HG03571 (cell line): ENCODE results near the gene IBA57.

Source experiments
- ATAC-seq: cut with Tn5 transposase; IDR thresholded peaks from one replicate; pipeline ENCODE4 v1.9.1; 2021; ENCODE audit not compliant: unreplicated experiment

Gene IBA57

DNA sequence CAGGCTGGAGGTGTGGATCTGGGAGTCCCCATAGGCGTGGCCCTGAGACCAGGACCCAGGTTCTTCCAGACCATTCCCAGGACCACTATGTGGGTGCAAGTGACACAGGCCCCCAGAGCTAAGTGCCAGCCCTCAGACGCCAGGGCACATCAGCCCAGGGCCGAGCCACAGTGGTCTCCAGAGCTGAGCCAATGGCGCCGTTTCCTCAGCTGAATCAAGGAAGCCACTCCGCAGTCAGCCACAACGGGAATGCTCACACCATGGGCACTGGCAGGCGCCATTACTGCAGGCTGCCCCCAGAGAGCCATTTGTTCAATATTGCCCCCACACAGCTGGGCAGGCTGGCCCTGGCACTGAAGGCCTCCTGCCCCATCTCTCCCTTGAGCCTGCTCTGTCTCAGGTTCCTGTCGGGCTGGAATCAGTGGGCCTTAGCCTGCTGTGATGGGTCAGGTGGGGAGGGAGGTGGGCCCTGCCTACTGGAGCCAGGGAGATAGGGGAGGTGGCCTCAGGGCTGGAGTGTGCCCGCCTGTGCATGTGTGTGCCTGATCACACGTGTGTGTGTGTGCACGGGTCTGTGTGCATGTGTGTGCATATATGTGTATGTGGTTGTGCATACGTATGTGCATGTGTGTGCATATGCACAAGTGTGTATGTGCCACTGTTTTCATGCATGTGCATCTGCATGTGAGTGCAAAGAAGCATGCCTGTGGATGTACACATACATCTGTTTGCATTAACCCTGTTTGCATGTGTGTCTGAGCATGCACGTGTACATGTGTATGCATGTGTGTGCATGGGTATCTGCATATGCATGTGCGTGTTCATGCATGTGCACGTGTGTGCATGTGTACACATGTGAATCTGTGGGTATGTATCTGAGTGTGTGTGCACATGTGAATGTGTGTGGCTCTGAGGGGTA lies 9.7 kb upstream of the IBA57 start:
- no peak for ATAC-seq

DNA sequence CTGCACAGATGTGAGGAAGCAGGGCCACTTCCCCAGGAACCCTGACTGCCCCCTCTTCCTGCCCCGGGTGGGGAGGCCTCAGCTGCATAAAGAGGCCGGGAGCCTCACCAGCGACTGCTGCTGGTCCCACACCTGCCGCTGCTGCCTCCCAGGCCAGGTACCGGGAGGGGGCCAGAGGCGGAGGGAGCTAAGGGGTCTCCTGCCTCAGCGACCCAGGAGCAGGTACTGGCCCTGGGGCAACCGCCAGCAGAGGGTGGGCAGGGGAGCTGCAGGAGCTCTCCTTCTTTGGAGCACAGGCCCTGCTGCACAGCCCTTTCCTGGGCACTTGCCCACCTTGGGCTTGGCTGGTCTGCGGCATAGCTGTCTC lies 9.1 kb upstream of the IBA57 start:
- ATAC-seq = no peak

DNA sequence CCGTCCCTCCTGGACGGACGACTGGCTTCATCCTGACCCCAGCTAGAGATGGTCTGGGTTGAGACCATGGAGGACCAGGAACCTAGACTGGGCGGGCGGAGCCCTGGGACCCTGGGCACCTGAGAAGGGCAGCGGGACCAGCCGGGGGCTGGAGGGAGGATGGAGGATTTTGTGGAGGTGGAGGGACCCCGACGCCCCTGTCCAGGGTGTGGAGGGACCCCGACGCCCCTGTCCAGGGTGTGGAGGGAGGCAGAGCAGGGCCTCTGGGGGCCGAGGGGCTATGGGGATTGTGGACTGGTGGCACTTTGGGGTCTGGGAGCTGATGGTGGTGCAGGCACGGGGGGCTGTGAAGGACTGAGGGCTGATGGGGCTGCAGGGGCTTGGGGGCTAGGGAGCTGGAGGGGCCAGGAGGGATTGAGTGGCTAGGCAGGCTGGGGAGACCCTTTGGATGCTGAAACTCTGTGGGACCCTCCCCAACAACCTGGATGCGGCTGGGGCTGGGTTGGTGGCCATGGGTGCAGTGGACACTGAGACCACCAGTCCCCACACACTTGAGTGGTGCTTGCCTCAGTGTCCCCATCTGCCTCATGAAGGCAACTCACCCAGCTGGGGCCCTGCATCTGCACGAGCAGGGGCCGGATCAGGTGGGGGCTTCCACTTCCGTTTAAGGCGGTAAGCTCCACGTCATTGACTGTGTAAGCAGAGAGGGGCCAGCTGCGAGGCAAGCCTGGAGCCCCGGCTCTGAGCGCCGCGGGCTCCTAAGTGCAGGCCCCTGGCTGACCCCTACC lies 8.5 kb upstream of the IBA57 start:
- no peak for ATAC-seq

DNA sequence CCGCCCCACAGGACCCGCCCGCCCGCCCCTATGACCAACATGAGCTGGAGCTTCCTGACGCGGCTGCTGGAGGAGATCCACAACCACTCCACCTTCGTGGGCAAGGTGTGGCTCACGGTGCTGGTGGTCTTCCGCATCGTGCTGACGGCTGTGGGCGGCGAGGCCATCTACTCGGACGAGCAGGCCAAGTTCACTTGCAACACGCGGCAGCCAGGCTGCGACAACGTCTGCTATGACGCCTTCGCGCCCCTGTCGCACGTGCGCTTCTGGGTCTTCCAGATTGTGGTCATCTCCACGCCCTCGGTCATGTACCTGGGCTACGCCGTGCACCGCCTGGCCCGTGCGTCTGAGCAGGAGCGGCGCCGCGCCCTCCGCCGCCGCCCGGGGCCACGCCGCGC lies 7.9 kb upstream of the IBA57 start:
- ATAC-seq = no peak

DNA sequence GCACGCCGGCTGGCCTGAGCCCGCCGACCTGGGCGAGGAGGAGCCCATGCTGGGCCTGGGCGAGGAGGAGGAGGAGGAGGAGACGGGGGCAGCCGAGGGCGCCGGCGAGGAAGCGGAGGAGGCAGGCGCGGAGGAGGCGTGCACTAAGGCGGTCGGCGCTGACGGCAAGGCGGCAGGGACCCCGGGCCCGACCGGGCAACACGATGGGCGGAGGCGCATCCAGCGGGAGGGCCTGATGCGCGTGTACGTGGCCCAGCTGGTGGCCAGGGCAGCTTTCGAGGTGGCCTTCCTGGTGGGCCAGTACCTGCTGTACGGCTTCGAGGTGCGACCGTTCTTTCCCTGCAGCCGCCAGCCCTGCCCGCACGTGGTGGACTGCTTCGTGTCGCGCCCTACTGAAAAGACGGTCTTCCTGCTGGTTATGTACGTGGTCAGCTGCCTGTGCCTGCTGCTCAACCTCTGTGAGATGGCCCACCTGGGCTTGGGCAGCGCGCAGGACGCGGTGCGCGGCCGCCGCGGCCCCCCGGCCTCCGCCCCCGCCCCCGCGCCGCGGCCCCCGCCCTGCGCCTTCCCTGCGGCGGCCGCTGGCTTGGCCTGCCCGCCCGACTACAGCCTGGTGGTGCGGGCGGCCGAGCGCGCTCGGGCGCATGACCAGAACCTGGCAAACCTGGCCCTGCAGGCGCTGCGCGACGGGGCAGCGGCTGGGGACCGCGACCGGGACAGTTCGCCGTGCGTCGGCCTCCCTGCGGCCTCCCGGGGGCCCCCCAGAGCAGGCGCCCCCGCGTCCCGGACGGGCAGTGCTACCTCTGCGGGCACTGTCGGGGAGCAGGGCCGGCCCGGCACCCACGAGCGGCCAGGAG lies 7.2 kb upstream of the IBA57 start:
- ATAC-seq = no peak

DNA sequence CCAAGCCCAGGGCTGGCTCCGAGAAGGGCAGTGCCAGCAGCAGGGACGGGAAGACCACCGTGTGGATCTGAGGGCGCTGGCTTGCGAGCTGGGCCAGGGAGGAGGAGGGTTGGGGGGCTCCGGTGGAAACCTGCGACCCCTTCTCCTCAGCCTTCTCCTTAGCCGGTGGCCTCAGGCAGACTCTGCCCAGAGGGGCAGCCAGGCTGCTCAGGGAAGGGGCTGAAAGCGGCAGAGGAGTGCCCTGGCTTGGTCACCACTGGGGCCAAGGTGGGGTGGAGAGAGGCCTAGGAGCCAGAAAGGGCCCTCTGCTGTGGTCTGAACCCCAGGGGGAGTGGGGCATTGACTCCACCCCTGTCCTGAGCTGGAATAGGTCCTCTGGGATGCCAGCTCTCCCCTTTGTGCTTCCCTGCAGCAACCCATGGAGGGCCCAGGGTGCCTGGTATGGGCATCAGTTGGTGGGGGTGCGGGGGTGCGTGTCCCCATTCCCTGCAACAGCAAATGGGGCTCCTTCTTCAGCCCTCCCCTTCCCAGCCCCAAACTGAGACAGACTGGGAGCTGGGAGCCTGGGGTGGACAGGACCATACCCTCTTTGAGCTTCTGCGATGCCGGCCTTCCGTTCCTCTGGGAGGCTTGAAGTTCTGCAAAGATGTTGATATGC lies 6.5 kb upstream of the IBA57 start:
- ATAC-seq = no peak

DNA sequence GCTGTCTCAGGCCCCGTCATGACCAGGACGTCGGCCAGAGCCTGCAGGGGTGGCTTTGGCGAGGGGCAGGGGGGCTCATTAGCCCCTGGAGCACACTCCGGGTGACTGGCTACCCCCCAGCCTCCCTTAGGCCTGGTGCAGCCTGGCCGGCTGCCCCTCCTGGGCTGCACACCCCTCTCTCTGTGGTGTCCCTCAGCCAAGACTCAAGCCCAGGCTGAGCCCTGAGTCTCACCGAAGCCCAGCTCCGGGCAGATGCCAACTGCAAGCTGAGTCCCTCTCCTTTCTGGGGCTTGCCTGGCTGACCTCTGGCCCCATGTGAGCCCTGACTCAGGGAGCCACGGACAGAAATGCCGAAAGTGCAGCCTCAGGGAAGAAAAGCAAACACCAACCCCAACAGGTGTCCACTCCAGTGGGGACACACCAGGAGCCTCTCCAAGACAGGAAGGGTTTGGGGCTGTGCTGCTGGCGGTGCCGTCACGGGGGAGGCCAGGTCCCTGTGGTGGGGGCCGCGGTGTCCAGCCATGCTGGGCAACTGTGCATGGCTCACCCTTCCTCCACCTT lies 5.3 kb upstream of the IBA57 start:
- no peak for ATAC-seq

DNA sequence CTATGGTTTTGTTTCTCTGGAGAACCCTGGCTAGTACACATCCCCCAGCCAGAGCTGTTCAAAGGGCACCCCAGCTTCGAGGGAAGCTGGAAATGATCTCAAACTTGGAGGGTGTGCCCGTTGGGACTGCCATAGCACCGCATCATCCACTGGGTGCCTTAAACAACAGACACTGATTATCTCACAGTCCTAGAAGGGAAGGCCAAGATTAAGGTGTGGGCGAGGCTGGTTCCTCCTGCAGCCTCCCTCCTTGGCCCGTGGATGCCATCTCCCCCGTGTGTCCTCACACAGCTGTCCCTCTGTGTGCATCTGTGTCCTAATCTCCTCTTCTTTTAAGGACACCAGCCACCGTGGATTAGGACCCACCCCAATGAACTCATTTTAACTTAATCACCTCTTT lies 4.2 kb upstream of the IBA57 start:
- ATAC-seq = no peak

- no peak for ATAC-seq
Measured at GRCh38 chr1:228161866-228162265, 3.7 kb upstream of the IBA57 start.

GRCh38 chr1:228162286-228163006 lies 3.2 kb upstream of the IBA57 start:
- no peak for ATAC-seq

GRCh38 chr1:228163007-228163753 lies 2.4 kb upstream of the IBA57 start:
- ATAC-seq = no peak

DNA sequence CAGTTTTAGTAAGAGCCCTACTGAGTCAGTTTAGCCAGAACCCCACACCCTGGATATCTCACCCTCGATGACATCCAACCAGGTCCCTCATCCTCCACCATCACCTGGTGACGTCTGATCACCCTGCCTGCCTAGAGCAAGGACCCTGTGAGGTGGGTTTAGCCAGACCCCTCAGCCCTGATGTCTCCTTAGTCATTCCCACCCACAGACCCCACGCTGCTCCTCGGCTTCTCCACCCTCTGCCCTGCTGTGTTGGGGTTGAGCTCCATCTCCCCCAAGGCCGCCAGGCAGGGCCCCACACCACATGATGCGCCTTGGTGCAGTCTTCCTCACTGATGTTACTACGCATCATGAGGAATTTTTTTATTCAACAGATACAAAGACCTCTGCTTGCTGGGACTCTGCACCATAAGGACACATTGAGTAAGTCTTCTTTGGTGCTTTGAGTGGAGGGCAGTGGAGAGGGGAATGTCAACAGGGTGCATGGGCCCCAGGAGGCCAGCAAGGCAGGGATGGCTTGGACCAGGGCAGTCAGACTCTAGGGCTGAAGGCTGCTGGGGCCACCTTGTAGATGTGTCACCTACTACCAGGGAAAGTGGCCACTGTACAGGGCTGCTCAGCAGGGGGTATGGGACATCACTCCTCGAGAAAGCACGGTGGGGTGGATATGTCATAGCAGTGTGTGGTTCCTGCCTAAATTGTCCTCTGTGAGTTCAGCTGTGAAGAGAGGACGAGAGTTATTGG lies 1.7 kb upstream of the IBA57 start:
- ATAC-seq = no peak

DNA sequence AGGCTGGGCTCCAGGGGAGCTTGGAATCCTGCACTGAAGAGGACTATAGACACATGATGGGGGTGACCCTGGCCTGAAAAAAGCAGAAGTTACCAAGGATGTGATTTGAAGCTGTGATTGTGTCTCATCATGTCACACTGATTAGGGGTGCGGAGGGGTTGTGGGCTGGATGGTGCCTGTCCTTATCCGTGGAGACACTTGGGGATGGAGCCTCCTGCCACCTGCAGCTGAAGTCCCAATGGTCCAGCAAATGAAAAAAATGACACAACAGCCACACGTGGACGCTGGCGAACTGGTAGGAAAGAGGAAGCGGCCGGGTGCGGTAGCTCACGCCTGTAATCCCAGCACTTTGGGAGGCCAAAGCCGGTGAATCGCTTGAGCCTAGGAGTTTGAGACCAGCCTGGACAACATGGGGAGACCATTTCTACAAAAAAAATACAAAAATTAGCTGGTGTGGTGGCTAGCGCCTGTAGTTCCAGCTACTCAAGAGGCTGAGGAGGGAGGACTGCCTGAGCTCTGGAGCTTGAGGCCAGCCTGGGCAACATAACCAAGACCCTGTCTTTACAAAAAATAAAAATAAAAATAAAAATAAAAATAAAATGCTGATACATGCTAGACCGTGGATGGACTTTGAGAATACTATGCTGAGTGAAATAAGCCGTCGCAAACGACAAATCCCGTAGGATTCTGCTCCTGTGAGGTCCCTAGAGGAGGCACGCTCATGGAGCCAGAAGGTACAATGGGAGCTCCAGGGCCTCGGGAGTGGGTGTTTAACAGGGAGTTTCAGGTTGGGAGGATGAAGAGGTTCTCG lies 838 bp upstream of the IBA57 start:
- peak; percentile 0 for ATAC-seq

- ATAC-seq = peak; percentile 8
Measured at GRCh38 chr1:228166170-228166936, 749 bp downstream of the IBA57 start.

- ATAC-seq = no peak
Measured at GRCh38 chr1:228168563-228169270, 3.1 kb downstream of the IBA57 start.

DNA sequence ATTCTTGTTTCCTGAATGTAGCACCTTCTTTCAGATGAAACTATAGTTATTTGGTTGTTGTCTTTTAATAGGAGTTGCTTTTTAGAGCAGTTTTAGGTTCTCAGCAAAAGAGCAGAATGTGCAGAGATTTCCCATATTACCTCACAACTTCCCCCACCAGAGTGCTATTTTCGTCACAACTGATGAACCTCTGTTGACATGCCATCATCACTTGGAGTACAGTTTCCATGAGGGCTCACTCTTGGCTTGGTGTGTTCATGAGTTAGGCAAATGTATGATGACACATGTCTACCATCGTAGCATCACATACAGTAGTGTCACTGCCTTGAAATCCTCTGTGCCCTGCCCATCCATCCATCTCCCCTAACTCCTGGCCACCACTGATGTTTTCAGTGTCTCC lies 3.7 kb downstream of the IBA57 start:
- no peak for ATAC-seq
